Measurements from ENCODE around the gene CAV3.
"Not testable (repeated sequence)": the region's sequence is repeated elsewhere in the genome, so short reads cannot be mapped to it uniquely, and the experiment has no call there.

Gene CAV3
- total RNA-seq = 0 to 0.09 (median 0) reads per million in 4 experiments

DNA sequence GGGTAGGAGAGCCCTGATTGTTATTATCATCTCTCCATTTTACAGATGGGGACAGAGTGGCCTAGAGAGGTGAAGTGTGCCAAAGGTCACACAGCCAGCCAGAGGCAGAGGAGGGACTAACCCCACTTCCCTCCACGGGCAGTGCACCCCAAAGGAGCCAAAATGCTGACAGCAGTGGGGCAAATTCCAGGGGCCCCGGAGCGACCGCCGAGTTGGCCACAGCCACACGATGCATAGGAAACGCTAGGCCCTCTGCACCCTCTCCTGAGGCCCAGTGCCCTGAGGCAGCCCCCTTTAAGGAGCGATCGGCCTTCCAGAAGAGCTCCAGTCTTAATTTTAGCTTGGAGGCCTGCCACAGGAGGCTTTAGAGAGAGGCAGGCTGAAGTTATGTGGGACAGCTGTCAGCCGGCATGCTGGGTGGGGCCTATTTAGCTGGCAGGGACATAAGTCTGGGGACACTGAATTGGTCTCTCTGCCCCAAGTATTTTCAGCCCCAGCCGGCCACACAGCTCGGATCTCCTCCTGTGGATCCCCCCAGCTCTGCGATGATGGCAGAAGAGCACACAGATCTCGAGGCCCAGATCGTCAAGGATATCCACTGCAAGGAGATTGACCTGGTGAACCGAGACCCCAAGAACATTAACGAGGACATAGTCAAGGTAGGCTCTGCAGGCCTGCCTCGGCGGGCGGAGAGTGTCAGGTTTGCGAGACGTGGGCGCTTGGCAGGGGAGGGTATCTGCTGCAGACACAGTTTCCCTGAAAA is at the start of gene CAV3:
Gene CAV3, plus strand, starts transcription at position 471 of the 763 bp plus-strand sequence. Its CDS starts 75 bp downstream, at position 546.
- no peak for DNase-seq

- not testable (repeated sequence) for DNase-seq
Measured at GRCh38 chr3:8684992-8685391, 48.6 kb upstream of the CAV3 start.

GRCh38 chr3:8691295-8691694 is 42.3 kb upstream of the CAV3 start:
- DNase-seq = not testable (repeated sequence)

- DNase-seq = no peak
Measured at GRCh38 chr3:8702560-8702959, 31.0 kb upstream of the CAV3 start.

GRCh38 chr3:8705575-8705974 is 28.0 kb upstream of the CAV3 start:
- DNase-seq = no peak

DNA sequence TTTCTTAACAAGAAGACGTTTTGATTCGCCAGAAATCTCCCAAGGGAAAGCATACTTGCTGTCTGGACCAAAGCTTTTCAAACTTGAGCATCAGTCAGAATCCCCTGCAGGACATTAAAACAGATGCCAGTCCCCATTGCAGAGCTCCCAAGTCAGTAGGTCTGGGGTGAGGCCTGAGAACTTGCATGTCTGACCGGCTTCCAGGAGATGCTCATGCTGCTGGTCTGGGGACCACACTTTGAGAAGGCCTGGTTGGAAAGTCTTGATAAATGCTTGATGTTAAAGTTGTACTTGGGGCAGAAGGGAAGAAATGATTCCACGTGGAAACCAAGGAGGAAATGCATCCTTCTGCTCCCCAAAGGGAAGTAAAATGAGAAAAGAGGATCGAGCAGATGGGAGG is 24.3 kb upstream of the CAV3 start:
- DNase-seq = no peak

DNA sequence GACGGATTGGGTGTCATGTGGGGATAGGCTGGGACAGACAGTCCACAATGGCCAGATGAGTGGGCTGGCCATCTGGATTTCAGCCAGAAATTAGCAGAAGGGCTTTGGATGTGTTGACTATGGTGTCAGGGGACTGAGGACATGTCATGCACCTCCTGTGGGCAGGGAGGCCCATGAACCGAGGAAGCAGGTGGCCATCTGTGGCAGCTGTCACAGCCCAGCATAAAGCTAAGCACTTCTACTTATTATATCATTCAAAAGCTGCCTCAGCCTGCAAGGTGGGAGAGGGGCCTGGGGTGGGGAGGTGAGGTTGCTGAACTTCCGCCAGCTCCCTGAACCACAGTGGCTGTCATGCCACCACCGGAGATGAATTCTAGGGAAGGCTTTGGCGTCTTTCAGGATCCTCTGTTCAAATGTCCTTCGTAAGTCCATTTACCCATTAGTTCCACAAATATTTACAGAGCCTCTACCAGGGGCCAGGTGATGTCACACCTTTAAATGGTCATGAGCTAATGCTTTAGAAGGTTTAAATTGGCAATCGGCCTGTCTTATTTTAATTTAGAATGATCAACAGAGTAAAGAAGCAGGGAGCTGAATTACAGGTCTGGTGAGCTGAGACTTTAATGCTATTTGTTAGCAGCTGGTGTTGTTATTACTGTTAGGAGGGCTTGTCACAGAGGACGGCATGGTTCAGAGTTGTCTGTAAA is 23.6 kb upstream of the CAV3 start:
- no peak for DNase-seq

- DNase-seq = no peak
Measured at GRCh38 chr3:8712045-8712907, 21.3 kb upstream of the CAV3 start.

- no peak for DNase-seq
Measured at GRCh38 chr3:8712908-8713255, 20.7 kb upstream of the CAV3 start.

DNA sequence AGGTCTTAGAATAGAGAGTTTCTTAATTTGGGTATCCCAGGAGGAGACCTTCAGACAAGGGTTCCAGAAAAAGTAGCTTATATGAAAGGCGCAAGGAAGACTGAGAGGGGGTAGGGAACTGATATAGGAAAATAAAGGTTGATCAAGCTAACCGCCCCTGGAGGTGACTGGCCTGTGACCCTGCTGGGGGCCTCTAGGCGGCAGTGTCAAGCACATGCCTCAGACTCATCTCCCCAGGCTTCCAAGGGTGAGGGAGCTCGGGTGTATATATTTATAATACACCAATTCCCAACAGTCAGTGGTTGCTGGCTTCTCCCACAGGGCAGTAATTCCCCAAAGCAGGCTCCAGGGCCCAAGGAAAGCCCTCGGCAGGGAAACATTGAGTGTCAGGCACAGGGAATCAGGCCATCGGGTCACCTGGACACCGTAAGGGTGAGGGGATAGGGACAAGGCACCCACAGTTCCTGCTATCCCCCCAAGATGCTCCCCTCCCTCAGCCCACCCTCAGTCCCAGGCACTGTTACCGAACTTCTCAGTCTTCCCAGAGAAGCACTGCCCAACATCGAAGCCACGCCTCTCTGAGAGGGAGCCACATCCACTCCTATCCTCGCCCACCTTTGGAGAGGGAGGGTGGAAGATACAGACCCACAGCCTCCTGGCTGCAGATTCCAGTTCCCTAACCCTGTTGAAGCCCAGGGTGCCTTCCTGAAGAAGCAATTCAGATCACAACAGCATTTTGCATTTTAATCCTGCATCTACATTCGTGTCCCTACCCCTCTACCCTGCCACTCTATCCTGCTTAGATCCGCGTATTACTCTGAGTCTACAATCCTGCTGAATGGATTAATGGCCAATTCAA is 19.5 kb upstream of the CAV3 start:
- DNase-seq = no peak

DNA sequence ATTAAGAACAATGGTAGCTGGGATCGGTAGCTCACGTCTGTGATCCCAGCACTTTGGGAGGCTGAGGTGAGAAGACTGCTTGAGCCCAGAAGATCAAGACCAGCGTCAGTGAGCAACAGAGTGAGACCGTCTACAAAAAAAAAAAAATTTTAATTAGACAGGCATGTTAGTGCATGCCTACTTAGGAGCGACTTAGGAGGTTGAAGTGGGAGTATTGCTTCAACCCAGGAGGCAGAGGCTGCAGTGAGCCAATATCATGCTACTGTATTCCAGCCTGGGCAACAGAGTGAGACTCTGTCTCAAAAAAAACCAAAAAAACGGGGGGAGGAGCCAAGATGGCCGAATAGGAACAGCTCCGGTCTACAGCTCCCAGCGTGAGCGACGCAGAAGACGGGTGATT is 17.8 kb upstream of the CAV3 start:
- DNase-seq = not testable (repeated sequence)

DNA sequence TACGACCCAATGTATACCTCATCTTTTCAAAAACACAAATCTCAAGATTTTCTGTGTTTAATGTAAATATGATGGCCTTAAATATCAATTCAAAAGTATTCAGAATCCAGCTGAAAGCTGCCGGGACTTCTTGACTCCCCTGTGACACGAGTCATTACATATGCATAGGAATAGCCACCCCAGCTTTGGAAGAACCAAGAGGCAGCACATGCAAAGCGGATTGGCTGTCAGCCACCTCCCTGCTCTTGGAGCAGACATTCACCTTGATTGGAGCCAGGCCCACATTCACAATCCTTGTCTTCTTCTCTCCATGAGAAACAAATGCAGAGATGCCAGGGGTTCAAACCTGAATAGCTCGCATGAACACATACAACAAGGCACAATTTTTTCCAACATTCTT is 10.8 kb upstream of the CAV3 start:
- no peak for DNase-seq

DNA sequence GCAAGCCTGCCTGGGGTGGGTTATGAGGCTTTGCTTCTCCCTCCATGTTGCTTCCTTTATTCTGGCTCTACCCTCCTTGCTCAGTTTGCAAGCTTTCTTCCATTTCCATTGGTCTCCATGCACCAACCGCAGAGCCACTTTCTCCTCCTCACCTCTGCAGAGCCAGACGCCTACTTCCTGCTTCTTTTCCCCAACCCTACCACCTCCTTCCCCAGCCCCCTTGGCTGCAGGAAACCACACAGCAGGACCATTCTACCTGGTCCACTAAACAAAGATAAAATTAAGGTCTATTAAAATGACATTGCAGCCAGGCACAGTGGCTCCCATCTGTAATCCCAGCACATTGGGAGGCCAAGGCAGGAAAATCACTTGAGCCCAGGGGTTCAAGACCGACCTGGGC is 10.0 kb upstream of the CAV3 start:
- DNase-seq = no peak

DNA sequence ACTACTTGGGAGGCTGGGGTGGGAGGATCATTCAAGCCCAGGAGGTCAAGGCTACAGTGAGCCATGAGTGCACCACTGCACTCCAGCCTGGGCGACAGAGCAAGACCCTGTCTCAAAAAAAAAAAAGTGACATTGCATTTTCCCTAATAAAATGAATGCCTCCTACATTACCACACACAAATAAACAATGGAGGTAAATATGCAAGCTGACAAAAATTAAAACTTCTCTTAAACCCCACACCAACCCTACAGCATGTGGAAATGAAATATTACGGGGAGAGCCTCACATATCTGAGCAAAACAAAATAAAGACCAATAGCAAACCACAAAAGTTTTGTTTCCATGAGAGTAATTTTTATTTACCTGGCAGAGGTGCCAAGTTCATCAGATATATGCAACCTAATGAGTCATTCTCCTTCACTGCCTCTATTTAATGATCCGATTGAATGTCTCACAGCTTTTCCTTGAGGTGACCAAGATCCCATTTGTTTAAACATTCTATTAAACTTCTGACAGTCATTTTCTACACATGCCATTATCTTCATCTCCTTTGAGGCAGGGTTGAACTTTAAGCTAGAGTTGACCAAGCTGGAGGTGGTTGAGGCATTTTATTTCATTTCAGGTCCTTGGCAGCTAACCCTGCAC is 9.4 kb upstream of the CAV3 start:
- DNase-seq = no peak

GRCh38 chr3:8727605-8728512 is 5.7 kb upstream of the CAV3 start:
- DNase-seq = no peak

- DNase-seq = no peak
Measured at GRCh38 chr3:8729479-8729878, 4.1 kb upstream of the CAV3 start.

DNA sequence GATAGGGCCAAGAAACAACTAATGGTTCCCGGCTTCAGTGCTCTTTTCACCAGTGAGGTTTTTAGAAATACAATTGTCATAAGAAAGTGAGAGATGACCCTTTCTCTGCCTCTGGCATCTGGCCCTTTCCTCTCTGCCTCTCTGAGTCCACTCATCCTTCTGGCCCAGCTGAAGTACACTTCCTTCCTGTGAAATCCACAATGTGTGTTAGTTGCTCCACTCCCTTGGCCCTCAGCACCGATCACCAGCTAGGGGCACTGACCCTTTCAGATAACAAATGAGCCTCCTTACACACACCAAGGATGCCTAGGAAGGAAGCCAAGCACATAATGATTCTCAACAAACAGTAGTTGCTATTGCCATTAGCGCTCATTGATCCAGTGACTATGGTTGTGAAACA is 2.9 kb upstream of the CAV3 start:
- DNase-seq = no peak

DNA sequence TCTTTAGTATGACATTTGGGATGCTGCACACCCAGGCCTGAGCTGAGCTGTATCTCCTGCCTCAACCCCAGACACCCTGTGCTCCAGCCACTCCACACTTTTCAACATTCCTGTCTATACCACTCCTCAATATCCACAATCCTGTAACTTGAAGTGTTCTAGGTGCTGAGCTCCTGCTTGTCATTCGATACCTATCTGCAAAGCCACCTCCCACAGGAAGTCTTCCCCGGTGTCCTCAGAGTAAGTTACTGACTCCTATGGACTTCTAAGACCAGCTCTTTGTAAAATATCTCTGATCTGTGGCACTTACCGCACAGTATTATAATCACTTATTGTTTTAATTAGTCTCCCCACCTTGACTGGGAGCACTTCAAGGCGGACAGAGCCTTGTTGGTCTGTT is 1.2 kb upstream of the CAV3 start:
- no peak for DNase-seq

DNA sequence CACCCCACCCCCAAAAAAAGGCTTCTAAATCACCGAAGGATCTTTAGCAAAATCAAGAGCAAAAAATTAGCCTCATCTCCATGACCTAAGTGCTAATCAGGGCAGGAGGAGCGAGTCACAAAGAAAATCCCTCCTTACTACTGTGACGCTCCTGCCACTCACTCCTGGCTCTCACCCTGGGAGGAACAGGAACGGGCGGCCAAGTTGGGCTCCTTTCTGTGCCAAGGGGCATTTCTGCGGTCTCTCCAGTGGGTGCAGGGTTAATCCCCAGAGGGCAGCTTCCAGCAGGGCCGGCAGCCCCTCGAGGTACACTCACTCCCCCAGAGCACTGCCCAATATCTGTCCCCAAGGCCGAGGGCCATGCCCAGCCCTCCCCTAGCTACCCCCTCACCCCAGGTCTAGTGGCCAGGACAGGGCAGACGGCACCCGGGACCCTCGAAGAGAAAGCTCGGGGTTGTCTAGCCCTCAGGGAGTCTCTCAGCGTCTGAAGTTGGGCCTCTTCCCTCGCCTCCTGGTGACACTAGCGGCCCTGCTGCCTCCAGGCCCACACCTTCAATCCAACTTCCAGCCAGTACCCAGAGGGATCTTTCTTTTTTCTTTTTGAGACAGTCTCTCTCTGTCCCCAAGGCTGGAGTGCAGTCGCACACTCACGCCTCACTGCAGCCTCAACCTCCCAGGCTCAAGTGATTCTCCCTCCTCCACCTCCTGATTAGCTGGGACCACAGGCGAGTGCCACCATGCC is 706 bp downstream of the CAV3 start:
- no peak for DNase-seq

- DNase-seq = no peak
Measured at GRCh38 chr3:8734908-8735307, 1.3 kb downstream of the CAV3 start.
